ENCODE data around the gene ARHGEF6.

Gene ARHGEF6

GRCh38 chrX:136742721-136743379 is 37.9 kb downstream of the ARHGEF6 start:
- no peak for DNase-seq

DNA sequence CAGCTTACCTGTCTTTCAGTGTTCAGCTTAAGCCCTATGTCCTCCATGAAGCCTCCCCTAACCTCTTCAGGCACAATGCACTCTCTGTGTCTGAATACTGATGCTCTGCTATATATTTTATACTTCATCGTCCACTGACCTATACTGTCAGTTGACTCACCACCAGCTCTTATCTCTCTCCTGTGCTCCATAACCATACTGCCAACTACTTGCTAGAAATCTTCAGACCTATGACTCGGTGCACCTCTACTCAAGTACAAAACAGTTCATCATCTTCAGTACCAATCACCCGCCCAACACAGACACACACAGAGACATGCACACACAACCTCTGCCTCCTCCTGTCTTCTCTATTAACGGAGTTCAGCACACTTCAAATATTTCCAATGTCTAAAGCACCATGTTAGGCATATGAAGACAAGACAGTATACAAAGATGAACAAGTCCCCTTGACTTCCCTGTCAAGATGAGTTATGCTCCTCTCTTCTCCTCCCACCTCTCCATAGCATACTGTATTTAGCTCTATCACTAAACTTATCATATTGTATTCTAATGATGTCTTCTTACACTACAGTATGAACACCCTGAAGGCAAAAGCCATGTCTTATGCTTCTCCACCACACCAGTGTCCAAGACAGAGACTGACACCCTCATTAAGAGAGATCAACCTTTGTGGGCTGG is 42.5 kb downstream of the ARHGEF6 start:
- no peak for DNase-seq

- DNase-seq: no peak
Measured at GRCh38 chrX:136736690-136737089, 44.0 kb downstream of the ARHGEF6 start.

- DNase-seq: no peak
Measured at GRCh38 chrX:136735601-136736000, 45.1 kb downstream of the ARHGEF6 start.

DNA sequence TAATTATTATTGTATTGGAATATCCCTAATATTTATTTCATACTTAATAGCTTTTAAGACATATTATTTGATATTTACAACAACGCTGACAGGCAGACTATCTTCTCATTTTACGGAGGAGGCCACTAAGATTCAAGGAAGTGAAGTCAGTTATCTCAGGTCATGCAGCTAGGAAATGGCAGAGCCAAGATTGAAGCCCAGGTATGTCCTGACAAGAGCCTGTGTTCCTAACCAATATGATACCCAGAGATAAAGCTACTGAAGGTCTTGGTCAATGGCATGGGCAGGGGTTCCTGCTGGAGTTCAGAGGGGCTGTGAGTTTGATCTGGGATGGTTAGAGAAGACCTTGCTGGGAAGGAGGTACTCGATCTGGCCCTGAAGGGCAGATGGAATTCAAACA is 47.1 kb downstream of the ARHGEF6 start:
- no peak for DNase-seq

DNA sequence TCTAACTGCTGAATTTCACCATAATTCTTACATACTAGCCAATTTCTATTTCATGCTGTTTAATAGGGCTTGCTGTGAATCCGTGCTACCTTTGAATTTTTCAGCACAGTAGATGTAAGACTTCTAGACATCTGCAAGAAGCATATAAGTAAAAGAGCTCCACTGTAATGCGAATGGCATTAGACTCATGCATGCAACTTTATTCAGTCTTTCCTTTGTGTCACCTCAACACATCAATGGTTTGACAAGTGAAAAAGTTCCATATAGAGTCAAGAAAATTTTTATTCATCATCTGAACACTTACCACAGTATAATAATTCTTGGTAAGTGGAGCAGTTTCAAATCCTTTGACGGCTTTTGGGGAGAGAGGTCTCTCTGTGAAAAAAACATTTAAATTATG is 48.9 kb downstream of the ARHGEF6 start:
- no peak for DNase-seq

GRCh38 chrX:136731207-136731782 is 49.4 kb downstream of the ARHGEF6 start:
- no peak for DNase-seq

GRCh38 chrX:136728393-136728792 is 52.3 kb downstream of the ARHGEF6 start:
- DNase-seq: no peak

- DNase-seq: no peak
Measured at GRCh38 chrX:136725441-136726104, 55.2 kb downstream of the ARHGEF6 start.

- no peak for DNase-seq
Measured at GRCh38 chrX:136718091-136718490, 62.6 kb downstream of the ARHGEF6 start.

DNA sequence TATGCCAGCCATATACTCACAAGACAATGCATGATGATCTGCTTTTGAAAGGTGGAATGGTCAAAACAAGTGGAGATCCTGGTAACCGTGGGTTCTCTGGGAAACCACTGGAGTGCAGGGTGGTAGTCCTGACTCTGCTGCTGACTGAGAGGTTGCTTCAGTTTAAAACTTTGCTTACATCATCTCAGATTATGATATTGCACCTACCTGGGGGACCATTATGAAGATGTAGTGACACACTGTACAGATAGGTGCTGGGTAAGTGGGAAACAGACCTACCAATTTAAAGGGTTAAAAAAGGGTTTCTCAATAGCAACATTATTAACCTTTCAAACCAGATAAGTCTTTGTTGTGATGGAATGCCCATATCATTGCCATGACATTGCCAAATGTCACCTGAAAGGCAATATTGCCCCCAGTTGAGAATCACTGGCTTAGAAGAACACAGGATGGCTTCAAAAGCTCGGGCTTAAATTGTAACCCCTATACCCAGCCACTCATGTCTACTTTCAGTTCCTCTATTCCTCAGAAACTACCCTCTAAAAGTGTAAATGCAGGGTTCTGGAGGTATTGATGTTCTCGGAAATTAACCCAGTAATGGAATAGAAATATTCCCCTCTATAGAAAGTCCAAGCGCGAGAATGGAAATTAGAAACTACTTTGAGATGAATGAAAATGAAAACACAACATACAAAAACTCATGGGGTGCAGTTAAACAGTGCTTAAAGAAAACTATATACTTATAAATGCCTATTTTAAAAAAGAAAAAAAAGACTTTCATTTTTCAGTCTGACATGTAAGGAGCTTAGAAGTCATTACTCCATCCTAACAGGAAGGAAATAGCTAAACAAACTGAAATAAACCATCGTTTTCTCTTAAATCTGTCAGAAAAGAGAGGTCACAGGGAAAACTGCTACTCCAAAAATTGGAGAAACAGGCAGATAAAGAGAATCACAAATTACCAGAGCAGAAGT is 65.8 kb downstream of the ARHGEF6 start:
- DNase-seq: no peak

GRCh38 chrX:136712650-136713310 is 68.0 kb downstream of the ARHGEF6 start:
- no peak for DNase-seq

- no peak for DNase-seq
Measured at GRCh38 chrX:136711147-136711546, 69.6 kb downstream of the ARHGEF6 start.

GRCh38 chrX:136710325-136710951 is 70.3 kb downstream of the ARHGEF6 start:
- DNase-seq: no peak

DNA sequence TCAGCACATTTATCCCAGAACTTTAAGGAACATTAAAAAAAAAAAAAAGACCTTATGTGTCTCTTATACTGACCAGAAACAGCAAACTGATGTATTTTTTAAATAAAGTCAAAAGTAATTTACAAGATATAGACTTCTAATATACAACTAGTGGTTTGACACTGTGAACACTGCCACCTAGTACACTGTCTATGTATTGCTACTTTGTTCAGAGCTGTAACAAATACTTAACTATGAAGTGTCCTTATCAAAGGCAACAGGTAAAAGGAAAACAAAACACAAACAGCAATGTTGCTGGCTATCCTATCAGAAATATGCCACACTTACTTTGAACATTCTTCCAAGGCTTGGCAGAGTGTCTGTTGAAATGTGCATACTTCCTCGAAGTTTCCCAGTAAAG is 72.4 kb downstream of the ARHGEF6 start:
- DNase-seq: peak; percentile 17

DNA sequence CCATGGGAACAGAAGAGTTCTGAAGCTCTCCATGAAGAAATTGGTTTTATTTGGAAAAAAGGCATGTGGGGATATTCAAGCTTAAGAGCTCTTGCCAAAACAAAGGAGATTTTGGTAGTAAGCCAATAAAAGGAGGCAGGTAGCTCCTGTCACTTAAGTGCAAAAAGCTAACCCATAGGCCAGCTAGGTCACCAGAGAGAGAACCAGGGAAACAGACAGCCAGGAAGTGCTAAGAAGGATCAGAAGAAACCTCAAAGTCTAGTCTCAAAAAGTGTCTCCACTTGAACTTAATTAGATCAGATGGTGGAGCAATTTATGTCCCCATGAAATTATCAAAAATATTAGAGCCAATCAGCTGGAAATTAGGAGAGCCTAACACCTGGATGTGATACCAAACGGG is 83.6 kb downstream of the ARHGEF6 start:
- DNase-seq: no peak

DNA sequence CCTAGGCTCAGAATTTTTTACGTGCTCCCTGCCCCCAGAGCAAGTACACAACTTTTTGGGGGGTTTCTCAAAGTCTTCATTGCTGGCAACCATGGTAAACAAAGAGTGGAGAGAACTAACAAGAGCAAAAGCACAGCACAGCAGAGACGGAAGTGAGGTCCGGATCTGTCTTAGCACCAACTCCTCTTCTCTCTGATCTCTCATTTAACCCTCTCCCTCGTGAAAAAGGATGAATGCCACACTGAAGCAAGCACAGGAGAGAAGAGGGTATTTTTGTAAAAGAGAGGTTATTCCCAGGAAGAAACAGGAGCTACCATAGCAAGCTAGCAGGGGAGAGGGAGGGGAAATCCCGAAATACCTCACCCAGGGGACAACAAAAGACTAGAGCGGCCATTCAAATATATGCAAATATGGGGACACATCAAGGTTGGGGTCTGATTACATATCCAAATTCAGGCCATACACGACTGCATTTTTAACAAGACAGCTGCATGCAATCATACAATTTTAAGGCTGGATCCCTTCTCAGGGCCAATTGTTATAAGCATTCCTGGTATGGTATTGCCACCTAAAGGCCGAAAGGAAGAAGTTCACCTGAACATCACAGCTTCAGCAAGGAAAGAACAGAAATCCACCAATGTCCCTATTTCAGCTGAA is 86.2 kb downstream of the ARHGEF6 start:
- peak; percentile 36 for DNase-seq

GRCh38 chrX:136692271-136692670 is 88.5 kb downstream of the ARHGEF6 start:
- DNase-seq: no peak

GRCh38 chrX:136691028-136691809 is 89.5 kb downstream of the ARHGEF6 start:
- DNase-seq: no peak

DNA sequence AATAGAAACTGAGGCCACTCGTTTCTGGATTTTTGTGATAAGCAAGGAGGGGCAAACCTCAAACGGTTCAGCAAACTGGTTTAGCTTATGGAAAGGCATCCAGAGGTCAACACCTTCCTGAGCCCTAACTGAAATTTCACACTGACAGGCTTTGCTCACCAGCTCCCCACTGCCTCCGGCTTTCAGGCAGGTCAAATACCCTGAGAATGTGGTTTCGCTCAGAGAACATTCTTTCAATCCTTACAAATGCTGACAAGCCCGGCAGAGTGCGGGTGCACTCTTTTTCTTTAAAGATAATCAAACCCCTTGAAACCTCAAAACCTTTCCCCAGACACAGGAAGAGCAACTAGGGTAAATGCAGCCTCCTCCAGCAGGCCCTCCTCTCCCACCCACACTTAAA is 91.3 kb downstream of the ARHGEF6 start:
- DNase-seq: no peak

Measured in NCI-H1417 treated with DMSO at 0.1 percent for 48 hours (cell line).